NK-92 (cell line): Measurements from ENCODE around the gene SMPX.

Experiments used
- DNase-seq: peaks from one replicate; lab custom pipeline; 2025; ENCODE audit not compliant: unreplicated experiment; lab: John Stamatoyannopoulos, UW

SMPX gene

DNA sequence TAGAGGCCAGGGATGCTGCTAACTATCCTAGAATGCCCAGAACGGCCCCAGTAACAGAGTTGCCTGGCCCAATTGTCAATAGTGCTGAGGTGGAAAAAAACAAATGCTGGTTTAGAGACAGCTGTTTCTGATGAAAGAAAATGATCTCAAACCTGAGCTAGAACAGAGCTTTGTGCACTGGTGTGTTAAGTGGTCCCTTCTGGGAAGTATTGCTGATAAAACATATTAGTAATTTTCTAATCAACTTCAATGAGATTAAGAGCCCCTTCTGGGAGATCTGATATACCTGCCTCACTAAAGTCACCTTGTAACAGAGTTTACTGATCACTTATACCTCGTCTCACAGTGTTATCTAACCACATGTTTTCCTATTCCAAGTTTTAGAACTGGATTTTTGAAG is 42.1 kb downstream of the SMPX start:
- DNase-seq, result no peak

DNA sequence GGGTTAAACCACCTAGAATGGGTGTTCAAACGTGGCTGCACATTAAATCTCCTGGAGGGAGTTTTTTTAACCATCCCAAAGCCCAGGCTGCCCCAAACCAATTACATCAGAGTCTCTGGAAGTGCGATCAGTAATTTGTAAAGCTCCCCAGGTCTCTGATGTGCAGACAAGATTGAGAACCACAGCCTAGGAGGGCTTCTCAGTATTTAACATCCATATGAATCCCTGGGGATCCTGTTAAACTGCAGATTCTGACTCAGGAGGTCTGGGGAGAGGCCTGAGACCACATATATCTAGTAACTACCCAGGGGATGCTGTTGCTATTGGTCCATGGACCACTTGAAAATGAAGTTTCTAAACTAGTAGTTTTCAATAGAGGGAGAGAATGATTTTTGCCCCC is 42.6 kb downstream of the SMPX start:
- no peak for DNase-seq

DNA sequence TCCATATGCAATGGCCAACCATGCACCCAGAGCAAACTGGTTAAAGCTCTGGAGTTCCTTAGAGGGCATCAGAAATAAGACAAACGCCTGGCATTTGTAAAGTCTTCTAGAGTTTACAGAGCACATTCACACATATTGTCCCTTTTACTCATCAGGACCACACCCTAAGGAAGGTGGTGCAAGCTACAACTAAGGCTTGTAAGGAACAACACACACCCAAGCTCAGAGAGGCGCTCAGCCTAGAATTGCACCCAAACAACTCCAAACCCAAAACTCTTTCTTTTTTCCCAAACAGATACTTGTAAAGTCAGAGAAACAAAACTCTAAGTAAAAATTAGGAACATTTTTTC is 46.1 kb downstream of the SMPX start:
- DNase-seq, result no peak

DNA sequence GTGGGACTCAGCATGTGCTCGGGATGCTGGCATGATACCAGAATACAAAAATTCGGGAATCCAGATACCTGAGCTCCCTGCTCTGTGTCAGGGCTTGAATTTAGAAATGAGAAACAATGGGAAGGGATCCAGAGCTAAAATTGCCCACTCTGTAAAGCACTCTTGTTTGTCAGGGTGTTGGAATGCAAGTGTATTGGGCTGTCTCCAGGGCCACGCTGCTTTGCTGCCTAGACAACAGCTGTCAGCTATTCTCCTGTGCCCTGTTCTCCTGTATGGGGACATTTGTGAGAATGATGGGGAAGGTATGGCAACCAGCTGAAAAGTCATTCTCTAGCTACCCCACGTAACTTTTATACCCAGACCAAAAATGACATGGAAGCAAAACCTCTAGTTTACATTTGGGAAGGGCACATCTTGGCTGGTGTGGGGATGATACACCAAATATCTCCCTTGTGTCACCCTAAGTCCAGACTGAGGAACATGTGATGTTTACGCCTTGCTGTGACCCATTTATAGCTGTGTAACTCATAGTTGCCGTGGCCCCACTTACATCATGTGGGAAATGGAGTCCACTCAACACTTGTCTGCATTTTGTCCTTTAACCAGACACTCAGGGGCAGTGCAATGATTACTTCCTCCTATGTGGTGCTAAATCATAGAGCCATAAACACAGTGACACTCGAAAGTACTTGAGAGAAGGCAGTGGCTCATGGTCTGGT is 46.6 kb downstream of the SMPX start:
- DNase-seq, result no peak

DNA sequence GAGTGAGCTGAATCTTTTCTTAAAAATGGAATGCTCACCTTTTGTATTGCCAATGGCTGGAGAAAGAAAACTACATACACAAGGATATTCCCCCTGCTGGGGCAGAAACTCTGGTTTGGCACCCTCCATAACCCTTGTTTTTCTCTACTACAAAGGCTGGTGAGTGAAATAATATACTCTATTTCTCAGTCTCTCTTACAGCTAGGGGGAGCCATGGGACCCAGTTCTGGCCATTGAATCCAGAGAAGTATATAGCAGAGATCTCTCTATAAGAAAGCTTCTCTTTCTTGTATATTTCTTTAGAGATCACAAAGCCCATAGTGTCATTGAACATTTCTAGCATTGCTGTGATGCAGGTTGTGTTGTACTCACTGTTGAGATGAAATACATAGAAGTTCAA is 49.8 kb downstream of the SMPX start:
- DNase-seq, result no peak

DNA sequence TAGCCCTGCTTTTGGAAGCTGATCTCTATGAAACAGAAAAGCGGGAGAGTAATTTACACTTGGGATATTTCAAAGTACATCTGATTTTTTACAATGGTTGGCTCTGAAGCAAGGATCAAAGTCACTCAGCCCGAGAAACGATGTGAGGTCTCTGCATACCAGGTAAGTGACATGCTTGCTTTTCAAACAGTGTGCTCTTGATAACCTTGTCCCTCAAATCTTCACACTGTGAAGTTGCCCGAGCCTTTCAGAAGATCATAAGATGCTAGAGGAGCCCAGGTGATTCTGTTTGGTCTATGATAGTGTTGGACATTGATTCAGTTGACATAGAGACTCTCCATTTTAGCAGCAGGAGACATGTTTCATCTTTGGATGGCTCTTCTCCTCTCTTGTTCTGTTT is 52.7 kb downstream of the SMPX start:
- DNase-seq, result no peak

DNA sequence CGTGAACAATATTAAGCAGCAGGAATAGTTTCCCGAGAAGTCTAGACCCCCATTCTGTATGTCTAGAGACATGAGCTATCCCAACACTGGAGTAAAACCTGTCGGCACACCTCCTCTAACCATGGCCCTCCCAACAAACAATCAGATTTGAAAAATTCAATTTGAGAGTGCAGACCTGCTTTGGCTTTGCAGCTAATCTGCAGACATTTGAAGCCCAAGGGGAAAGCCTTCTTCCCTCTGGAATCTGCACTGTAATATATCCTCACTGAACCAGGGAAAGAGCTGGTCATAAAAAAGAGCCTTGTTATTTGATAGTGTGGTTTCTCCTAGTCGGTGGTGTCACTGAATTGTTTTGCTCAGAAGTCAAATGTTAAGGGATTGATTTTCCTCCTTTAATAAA is 55.2 kb downstream of the SMPX start:
- DNase-seq, result no peak

DNA sequence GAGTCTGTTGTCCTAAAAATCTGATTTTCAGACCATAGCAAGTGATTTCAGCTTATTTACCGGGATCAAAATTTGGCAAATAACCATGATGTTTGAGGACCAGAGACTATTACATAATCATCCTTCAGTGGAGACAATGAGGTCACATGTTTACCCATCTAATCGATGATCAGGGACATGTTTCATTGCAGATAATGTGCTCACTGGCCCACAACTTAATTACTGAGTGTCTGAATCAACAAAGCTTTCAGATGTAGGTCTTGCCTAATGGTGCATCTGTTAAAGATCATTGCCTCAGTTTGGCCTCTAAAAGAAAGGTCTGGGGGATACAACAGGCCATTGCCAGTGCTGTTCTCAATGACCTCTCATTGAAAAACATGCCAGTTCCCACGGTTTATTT is 56.9 kb downstream of the SMPX start:
- DNase-seq, result no peak

DNA sequence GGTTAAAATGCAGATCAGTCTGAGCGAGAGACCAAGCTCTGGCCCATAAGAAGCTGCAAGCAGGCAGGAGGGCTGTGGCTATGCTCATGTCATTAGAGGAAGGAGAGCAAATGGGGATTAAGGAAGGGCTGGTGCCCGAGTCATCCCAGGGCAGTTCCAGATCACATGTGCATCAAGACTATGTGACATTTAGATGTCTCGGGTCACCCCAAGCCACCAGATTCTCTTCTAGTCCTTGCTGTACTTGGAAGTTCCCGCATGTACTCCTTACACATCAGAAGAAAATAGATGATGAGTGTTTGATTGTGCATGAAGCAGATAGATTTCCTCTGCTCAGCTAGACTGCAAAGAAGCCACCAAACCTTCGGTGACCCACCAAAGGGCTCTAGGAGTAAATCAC is 57.6 kb downstream of the SMPX start:
- no peak for DNase-seq

DNA sequence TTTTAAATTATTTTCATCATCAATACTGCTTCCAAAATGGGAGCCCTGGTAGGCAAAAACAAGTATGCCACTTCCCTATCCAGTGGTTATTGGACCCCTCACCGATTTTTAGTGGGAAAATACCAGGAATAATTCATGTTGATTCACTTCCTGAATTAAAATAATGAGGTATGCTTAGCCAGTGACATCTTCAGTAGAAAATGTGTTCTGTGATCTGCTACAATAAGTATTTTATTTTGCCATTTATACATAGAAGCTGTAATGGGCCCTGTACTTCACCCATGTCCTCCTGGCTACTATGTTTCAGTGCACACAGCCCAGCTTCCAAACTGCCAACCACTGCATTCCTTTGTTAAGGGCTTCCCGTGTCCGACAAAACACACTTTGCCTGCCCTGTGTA is 58.8 kb downstream of the SMPX start:
- no peak for DNase-seq

DNA sequence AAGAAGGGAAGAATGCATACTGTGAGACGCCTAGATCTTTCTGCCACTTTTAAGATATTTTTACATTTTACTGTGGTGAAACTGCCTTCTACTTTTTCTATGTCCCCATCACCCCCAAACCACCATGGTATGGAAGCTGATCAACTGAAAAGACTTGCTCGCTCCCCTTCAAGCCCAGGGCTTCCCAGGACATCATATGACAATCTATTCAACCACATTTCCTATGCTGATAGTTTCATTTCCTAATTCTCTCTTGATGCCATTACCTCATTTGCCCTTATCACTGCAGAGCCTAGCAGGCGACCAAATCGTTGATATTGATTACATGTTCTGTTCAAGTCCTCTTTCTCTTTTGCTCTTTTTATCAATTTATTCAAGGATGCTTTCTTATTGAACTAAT is 59.6 kb downstream of the SMPX start:
- DNase-seq, result no peak

DNA sequence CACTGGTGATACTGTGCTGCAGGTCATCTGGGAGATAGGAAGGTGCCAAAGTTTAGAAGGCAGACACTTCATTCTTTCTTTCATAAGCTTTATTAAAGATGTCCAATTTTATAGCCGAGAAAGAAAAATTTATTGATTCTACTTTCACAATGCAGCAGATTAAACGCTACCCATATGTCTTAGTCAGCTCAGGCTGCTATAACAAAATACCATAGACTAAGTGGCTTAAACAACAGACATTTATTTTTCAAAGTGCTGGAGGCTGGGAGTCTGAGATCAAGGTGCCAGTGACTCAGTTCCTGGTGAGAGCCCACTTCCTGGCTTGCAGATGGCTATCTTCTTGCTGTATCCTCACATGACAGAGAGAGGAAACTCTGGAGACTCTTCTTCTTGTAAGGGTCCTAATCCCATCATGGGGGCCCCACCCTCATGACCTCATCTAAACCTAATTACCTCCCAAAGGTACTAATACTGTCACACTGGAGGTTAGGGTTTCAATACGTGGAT is 66.4 kb downstream of the SMPX start:
- DNase-seq, result no peak

DNA sequence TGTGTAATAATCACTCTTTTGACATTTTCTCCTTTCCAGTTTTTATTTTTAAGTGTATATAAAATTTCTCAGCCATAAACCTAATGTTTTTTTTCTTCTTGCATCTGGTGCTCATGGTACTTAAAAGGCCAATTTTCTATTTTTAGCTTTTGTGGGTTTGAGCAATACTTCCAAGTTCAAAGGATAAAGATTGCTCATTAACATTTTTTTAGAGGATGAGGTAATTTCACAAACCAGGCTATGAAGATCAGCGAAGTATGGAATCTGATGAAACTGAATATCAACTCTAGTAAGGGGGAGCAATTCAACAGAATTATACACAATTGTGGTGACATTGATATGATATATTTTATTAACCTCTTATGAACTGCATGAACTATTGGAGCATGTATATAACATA is 74.0 kb downstream of the SMPX start:
- DNase-seq, result no peak

DNA sequence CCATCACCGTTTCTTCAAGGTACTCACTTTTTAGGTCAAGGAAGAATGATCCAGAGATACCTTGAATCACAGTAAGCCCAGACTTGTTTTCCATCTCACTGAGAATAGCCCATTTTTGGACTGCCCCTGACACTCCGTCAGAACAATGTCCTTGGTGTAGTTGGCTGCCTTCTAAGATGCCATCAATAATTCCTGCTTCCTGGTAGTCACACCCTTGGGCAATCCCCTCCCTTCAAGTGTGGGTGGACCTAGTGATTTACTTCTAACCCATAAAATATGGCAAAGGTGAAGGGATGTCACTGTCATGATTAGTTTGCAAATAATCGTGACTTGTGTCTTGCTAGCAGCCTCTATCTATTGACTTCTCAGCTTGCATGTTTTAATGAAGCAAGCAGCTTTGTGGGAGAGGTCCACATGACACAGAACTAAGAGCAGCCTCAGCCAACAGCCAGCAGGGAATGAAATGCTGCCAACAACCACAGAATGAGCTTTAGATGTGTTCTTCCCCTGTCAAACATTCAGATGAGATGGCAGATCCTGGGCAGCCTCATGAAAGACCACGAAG is 79.8 kb downstream of the SMPX start:
- no peak for DNase-seq

DNA sequence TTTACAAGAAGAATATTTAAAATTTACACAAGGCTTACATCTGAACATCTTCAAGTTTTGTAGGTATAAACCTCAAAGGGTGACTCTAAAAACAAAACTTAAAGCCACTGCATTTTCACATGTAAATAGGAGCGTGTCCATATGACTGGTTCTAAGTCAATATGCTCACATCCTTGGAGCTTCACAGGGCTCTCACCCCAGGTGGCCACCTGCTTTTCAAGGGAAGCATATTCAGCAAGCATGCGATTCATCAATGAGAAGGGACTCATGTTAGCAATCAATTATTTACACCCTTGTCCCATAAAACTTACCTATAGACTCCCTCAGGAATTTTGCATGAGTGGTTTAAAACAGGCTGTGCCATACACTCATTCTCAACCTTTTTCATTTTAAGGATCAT is 82.0 kb downstream of the SMPX start:
- no peak for DNase-seq

DNA sequence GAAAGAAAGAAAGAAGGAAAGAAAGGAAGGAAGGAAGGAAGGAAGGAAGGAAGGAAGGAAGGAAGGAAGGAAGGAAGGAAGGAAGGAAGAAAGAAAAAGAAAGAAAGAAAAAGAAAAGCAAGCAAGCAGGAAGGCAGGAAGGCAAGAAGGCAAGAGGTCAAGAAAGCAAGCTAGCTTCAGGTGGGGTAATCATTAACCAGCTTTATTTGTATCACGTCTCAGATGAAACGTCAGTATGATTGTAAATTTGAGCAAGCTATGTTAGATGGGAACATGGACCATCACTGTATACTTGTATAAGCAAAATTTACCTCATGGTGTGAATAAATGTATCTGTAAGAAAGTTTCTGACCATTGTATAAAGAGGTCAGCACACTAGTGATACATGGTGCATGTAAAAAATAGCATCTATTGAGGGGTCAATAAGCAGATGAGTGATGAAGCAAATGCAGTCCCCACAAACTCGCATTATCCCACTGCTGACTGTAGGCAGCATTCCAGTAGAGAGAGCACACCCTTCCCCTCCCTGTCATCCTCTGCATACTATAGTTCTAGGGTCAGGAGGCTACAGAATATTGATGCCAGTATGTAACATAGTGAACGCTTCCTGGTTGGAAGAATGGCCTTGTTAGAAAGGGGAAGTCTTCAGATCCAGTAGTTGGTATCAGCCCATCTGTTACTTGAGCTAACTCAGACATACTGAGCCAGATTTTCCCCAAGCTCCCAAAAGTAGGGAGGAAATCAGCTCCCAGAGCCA is 83.3 kb downstream of the SMPX start:
- DNase-seq, result no peak

DNA sequence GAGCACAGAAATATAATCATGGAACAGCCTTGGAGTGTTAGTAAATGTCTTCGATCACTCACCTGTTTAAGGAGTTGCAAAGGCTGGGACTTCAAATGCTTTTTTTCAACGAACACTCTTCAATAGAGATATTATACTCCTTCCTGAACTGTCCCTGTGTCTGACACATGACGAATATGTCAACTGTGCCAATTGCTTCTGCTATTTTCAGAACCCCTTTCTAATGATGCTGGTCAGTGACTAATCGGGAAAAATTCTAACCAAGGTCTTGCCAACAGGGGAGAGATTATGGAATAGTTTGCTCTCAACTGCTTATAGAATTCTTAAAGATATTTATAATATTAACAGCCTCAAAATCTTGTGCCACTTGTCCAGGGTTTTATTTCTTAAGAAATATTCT is 91.2 kb downstream of the SMPX start:
- no peak for DNase-seq

DNA sequence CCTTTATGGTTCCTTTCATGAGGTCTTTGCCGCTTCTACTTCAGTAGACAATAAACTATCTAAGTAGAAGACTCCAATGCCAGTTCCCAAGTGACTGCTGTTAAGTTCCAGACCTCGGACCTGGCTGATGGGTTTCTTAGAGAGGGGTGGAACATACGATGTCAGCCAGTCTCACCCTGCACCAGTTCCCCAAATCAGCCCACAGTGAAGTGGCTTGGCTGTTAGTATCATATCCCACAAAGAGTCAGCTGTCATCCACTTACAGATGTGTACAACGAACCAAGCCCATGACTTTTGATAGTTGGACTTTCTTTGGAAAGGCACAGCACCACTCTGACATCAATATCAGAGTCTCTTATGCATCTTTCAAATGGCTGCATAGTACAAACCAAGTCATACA is 91.7 kb downstream of the SMPX start:
- DNase-seq, result no peak

DNA sequence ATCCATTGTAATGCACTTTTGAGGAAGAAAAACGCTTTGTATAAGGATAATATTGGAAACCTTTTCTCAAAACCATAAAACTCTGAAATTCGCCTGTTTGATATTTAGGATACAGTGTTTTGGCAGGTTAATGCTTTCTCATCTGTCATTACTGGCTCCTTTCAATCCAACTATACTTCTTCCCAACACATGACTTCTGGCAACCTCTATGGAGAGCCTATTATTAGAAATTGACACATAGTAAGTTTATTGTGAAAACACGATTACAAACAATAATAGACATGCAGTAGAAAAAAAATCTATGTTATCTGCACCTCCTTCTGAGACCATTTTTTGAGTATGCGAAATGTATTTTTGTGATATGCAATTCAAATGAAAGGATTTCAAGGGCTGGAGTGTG is 95.2 kb downstream of the SMPX start:
- DNase-seq, result no peak

DNA sequence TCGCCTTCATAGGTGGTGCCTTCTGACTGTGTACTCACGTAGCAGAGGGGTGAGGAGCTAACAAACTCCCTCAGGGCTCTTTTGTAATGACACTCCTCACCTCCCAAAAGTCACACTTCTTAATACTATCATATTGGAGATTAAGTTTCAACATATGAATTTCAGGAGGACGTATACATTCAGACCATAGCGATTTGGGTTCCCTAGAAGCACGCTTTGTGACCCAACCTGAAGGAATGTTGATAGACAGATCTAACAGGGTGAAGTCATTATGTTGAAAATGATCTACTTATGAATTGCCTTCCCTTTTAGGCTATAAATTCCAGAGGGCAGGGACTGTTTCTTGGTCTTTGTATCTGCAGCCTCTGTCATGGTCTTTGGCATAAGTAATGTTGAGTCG is 96.6 kb downstream of the SMPX start:
- no peak for DNase-seq

DNA sequence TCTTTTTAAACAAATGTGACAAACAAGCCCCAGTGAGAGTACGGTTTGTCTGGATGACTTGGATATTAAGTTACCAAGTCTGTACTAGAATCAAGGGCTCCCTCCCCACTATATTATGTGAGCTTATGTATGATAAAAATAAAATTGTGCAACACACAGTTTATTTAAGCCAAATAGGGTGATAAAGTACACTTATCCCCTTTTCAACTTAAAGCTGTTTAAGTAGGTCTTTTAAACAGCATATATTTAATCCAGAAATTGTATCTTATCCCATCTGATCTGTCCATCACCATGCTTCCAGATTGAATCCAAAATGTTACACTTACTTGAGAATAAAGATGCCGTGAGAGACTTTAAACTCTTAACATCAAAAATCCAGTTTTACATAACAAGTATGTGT is 97.8 kb downstream of the SMPX start:
- DNase-seq, result no peak

DNA sequence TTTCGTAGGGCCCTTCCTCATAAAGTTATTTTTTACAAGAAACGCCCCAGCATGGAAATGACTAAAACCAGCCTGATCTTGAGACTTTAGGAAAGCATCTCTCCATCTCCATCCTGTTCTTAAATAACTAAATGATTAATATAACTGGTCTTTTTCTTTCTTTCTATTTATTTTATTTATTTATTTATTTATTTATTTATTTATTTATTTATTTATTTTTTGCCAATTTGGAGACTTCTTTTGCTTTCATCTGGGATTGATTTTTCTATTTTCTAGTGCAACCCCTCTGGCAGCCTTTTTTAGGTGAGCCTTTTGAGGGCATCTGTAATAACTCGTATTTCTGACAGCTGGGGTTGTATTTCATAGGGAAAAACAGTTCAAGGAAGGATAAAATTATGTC is 98.6 kb downstream of the SMPX start:
- DNase-seq, result no peak

DNA sequence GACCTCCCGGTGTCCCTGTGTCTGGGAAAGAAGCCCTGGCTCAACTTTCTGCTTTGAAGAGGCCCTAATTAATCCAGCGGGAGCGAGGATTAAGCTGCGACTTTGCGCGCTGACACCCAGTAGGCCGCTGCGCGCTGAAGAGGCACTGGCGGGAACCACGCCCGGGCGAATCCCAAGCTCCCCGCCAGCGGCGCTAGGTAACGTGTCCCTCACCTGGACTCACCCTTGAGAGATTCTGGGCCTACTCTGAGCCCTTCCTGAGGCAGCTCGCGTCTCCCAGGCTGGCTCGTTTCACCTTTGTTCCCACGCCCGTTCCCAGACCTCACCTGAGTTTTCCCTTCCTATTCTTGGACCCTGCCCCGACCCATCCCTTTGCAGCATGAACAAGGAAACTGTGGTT is 99.2 kb downstream of the SMPX start:
- DNase-seq, result no peak
